GM12864 (cell line): ENCODE measurements around the gene S1PR1.
A peak's percentile ranks its signal among the peaks of the same experiment; 100 is the strongest.
"Not testable (repeated sequence)": the region's sequence is repeated elsewhere in the genome, so short reads cannot be mapped to it uniquely, and the experiment has no call there.

ENCODE experiments used
- DNase-seq: peaks from one replicate; pipeline ENCODE4 v3.0.0-alpha.2; 2011; ENCODE audit warnings: low read depth
- H3K4me3 ChIP-seq: 2 replicates; pipeline ENCODE4 v1.5.1; 2011; ENCODE audit warnings: mild to moderate bottlenecking, low read depth, low read length, control low read depth
- CTCF ChIP-seq: IDR thresholded peaks from 2 replicates; pipeline ENCODE4 v1.5.1; 2011; ENCODE audit warnings: low read depth, mild to moderate bottlenecking, moderate library complexity, low read length, control low read depth, inconsistent platforms; ENCODE audit errors: missing control alignments

S1PR1 gene

GRCh38 chr1:101236516-101237228, at the start of gene S1PR1:
S1PR1 (plus strand) TSS chr1:101237019; CDS start chr1:101238985, 1,966 bp downstream.
- no peak for DNase-seq
- peak within 1 kb of the TSS; percentile 94 for H3K4me3 ChIP-seq
- no peak for TF ChIP-seq CTCF

DNA sequence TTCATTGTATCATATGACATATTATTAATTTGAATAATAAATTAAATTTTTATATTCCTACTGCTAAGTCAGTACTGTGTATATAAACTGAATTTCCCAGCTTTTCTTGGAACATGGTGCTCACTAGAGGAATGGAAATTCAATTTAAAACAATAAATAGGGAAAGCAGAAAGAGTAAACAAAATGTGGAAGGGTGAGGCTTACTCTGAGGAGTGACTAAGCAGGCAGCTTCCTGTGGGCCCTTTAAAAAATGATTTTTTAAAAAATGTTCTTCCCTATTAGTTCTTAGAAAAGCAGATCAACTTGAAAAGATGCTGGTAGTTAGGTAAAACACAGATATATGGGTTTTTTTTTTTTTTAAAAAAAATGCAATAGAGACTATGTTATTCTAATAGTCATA, 49.5 kb upstream of the S1PR1 start:
- no peak overlapping the region for H3K4me3 ChIP-seq
- DNase-seq = no peak
- no peak for TF ChIP-seq CTCF

GRCh38 chr1:101188331-101188730, 48.5 kb upstream of the S1PR1 start:
- DNase-seq = no peak
- no peak overlapping the region for H3K4me3 ChIP-seq
- TF ChIP-seq CTCF = no peak

DNA sequence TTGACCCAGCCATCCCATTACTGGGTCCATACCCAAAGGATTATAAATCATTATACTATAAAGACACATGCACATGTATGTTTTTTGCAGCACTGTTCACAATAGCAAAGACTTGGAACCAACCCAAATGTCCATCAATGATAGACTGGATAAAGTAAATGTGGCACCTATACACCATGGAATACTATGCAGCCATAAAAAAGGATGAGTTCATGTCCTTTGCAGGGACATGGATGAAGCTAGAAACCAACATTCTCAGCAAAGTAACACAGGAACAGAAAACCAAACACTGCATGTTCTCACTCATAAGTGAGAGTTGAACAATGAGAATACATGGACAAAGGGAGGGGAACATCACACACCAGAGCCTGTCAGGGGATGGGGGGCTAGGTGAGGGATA, 47.9 kb upstream of the S1PR1 start:
- not testable (repeated sequence) for H3K4me3 ChIP-seq, DNase-seq

DNA sequence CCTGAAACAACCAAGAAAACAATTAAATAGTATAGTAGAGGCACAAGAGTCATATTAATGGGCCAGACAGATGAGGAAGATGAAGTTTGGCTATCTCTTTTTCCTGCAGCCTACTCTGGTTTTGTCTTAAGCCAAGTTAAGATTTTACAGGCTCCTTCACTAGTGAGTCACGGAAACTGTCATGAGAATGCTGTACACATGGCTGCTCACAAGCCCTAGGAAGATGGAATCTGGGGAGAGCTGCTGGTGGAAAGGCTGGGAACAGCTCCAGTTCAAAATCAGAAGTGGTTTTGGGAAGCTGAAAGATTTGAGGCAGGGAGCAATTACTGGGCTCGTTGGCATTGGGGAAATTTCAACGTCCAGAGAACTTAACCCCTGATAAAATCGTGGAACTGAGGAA, 46.4 kb upstream of the S1PR1 start:
- DNase-seq = no peak
- no peak overlapping the region for H3K4me3 ChIP-seq
- no peak for TF ChIP-seq CTCF

- TF ChIP-seq CTCF = no peak
- DNase-seq = no peak
- no peak overlapping the region for H3K4me3 ChIP-seq
Measured at GRCh38 chr1:101191049-101191448, 45.8 kb upstream of the S1PR1 start.

DNA sequence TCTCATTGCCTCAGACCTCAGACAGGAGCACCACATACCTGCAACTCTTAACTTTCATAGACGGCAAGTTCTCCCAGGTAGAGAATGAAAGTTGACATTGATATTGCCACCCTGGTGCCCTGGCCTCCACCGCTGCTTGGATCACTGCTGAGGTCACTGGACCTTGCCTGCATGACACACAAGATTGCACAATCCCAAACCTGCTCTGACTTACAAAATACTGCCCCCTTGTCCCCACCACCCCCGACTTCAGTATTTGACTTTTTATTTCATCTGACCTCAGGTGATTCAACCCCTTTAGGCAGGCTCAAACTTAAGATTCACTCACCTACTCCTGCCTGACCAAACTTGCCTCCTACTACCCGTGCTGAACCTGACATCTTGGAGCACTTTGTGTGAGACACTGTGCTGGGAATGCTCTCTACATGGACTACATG, 43.1 kb upstream of the S1PR1 start:
- TF ChIP-seq CTCF = no peak
- H3K4me3 ChIP-seq = no peak overlapping the region
- no peak for DNase-seq
